Measurements from ENCODE around the gene LRP6.
"Not testable (repeated sequence)": the region's sequence is repeated elsewhere in the genome, so short reads cannot be mapped to it uniquely, and the experiment has no call there.

The LRP6 gene

DNA sequence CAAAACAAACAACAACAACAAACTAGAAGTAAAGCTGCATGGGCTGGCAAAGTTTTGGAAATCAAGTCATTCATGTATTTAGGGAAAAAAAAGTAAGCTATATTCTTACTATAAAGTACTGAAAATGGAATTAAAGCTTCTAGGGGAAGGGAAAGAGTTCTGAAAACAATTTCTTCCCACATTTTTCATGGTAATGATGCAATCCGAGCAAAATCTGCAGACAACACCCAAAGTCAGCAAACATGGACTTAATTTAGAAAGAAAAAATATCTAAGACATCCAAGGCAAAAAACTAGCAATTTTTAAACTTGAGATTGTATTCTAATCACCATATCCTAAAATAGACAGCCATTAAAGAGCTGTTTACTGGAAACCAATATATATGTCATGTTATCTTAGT lies 86.3 kb downstream of the LRP6 start:
- no peak for DNase-seq (ENCODE audit: low read depth)

GRCh38 chr12:12180136-12180535 lies 86.7 kb downstream of the LRP6 start:
- DNase-seq (ENCODE audit: low read depth): no peak

DNA sequence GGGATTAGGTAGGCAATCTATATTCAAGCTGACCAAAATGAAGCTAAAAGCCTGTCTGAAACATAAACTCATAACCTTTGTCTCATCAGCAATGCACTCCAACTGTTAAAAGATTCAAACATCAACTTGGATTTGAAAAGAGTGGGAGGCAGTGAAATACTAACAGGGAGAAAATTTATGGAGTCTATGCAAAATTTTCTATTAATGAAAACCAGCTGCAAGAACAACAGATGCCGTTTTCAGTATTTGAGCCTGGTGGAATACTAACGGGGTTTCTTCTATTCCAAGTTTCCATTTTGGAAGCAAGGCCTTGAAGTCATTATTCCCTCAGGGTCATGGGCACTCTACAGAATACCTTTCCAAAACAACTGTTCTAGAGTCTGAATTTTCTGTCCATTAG lies 88.3 kb downstream of the LRP6 start:
- DNase-seq (ENCODE audit: low read depth): no peak

DNA sequence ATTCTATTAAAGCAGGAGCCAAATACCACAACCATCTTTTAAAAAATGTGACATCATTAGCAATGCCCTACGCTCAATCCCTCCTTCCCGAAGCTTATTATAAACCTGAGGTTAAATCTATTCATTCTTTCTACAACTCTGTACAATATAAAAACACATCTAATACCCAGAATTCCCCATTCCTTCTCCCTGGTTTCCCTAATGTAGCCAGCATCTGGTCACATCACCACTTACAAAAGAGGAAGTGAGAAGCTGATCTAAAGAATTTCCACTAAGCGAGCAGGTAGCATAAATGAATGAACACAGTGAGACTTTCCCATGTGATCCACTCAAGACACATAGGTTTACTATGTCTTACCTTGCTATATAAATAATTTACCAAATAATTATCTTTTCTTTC lies 90.4 kb downstream of the LRP6 start:
- no peak for DNase-seq (ENCODE audit: low read depth)

- peak; percentile 25 for DNase-seq (ENCODE audit: low read depth)
Observed at GRCh38 chr12:12171991-12172511, 94.8 kb downstream of the LRP6 start.

DNA sequence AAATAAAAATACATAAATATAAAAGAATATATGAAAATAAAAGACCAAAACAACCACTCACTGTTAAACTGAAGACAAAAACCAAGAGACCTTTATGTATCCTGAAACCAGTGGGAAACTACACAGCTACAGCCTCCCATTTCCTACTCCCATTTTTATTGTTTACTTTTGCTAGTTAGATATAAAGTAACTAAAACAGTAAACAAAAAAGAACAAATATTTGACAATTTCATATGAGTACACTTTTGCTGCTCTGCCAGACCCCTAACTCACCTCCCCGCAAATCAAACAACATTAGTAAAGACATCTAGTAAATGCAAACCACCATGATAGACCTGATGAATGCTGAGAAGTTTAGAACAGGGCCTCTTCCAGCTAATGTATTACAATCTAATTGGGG lies 99.0 kb downstream of the LRP6 start:
- DNase-seq (ENCODE audit: low read depth): no peak

DNA sequence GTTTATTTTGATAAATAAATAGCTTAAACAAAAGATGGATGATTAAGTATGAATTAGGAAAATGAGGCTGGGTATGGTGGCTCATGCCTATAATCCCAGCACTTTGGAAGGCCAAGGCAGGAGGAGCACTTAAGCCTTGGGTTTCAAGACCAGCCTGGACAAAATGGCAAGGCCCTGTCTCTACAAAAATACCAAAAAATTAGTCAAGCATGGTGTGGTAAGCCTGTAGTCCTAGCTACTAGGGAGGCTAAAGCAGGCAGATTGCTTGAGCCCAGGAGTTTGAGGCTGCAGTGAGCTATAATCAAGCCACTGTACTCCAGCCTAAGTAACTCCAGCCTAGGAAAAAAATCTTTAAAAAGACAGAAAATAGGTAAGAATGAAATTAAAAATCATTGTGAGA lies 100.1 kb downstream of the LRP6 start:
- DNase-seq (ENCODE audit: low read depth): no peak

- DNase-seq (ENCODE audit: low read depth): no peak
Observed at GRCh38 chr12:12159988-12160387, 106.9 kb downstream of the LRP6 start.

- DNase-seq (ENCODE audit: low read depth): no peak
Observed at GRCh38 chr12:12158858-12159257, 108.0 kb downstream of the LRP6 start.

DNA sequence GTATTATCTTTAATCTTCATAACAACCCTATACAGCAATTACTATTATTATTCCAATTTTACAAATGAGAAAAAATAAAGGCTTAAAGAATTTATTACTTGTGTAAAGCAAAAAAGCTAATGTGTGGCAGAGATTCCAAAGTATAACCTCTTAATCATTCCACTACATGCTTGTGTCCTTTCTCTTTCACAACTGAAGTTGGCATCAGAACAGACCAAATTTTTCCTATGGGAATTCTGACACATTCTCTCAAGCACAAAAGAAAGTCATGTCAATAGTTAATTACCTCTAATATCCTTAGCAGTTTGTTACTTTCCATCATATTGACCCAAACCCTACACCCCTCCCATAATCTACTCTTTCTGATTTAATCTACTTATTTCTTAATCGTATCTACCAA lies 109.4 kb downstream of the LRP6 start:
- no peak for DNase-seq (ENCODE audit: low read depth)

GRCh38 chr12:12156828-12157227 lies 110.0 kb downstream of the LRP6 start:
- DNase-seq (ENCODE audit: low read depth): no peak

GRCh38 chr12:12156116-12156515 lies 110.7 kb downstream of the LRP6 start:
- no peak for DNase-seq (ENCODE audit: low read depth)

- no peak for DNase-seq (ENCODE audit: low read depth)
Observed at GRCh38 chr12:12153596-12153995, 113.2 kb downstream of the LRP6 start.

GRCh38 chr12:12147111-12147510 lies 119.7 kb downstream of the LRP6 start:
- no peak for DNase-seq (ENCODE audit: low read depth)

DNA sequence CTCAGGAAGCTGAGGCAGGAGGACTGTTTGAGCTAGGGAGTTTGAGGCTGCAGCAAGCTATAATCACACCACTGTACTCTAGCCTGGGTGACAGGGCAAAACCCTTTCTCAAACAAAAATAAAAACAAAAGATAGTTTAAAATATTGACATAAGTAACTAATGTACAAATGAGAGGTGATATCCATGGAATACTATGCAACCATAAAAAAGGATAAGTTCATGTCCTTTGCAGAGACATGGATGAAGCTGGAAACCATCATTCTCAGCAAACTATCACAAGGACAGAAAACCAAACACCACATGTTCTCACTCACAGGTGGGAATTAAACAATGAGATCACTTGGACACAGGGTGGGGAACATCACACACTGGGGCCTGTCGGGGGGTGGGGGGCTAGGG lies 122.3 kb downstream of the LRP6 start:
- DNase-seq (ENCODE audit: low read depth): not testable (repeated sequence)

- DNase-seq (ENCODE audit: low read depth): no peak
Observed at GRCh38 chr12:12141000-12141399, 125.8 kb downstream of the LRP6 start.

DNA sequence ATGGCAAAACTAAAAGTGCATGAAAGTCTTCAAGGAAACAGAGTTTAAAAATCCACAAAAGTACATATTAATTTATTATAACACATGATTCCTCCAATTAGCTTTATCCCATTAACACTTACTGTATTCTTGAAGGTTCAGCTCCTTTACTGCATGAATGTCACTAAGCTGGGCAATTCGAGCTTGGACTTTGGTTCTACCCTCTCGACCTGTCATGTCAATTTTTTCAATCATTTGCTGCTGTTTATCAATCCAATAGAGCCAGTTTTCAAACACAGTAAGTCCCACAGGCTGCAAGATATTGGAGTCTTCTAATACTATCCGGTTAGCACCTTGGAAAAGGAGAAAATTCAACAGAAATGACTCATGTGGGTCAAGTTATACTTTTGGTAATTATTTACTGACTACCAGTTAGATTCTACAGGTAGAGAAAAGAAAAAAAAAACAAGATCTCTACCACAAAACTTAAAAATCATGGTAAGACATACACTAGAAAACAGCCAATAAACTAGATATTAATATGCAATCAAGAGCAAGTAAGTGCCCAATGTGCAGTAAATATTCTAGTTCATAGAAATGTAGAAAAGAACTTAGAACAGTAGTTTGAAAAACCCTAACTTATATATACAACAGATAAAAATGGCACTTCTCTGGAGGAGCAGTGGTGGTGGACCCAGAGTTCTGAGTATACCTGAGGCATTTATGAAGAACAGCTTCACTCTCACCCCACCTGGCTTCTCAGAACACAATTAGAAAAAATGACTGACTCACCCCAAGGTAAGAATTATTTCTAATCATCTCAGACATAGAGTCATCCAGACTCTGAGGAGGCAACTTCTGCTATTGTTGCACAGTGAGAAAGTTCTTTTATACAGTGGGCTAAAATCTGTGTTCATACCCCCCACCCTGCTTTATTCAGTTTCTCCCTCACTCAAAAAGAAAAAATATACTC lies 128.4 kb downstream of the LRP6 start:
- DNase-seq (ENCODE audit: low read depth): no peak

- DNase-seq (ENCODE audit: low read depth): no peak
Observed at GRCh38 chr12:12133785-12134184, 133.1 kb downstream of the LRP6 start.

- no peak for DNase-seq (ENCODE audit: low read depth)
Observed at GRCh38 chr12:12133259-12133658, 133.6 kb downstream of the LRP6 start.

- DNase-seq (ENCODE audit: low read depth): no peak
Observed at GRCh38 chr12:12128670-12129069, 138.2 kb downstream of the LRP6 start.

GRCh38 chr12:12127304-12127703 lies 139.5 kb downstream of the LRP6 start:
- DNase-seq (ENCODE audit: low read depth): no peak

GRCh38 chr12:12126551-12126950 lies 140.3 kb downstream of the LRP6 start:
- DNase-seq (ENCODE audit: low read depth): no peak

DNA sequence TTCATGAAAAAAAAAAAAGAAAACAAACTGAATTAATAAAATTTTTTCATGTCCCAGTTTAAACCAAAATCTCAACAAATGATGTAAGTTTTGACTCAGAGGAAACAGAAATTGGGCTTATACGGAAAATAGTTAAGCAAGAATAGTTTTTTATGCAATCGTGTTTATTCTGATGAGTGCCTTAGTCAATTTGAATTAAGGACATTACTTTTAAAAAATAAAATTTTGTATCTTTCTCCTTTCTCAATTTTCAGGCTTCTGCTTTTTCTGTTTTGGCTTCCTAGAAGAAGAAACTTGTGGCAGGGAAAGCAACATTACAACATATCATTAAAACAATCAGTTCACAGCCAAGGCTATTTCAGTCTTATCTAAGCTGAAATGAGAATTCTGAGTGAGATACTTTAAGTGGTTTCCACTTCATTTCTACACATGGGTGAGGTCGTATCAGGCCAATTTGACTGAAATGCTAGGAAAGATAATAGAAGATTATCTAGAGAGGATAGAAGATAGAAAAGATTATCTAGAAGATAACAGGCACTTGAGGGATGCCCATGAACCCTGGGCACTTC lies 143.7 kb downstream of the LRP6 start:
- peak; percentile 10 for DNase-seq (ENCODE audit: low read depth)
